ENCODE measurements around the gene FGF14. TPM values are rescaled to one million over a fixed set of nuclear protein-coding genes. Genes with fewer than 3 reads are reported as not detected.

The FGF14 gene
- total RNA-seq, 1 donor from 2014 or later, result 0.22 TPM

DNA sequence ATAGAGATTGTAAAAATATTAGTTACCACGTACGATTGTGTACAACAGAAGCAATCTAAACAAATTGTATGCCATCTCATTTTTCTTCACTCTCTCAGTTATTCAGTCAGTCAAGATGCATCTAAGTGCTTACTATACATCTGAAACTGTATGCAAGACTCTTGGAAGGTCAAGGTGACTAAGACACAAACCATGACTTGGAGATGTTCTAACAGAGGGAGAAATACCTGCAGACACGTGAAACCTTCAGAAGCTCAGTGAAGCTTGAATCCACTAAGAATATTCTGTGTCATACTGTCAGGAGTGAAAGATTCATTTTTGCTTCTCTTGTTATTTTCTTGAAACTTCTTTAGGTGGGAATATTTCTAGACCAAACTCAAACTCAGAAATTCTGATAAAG, 584.0 kb downstream of the FGF14 start:
- Mint-ChIP-seq H3K27ac (ENCODE audit: unreplicated experiment) (no peak overlapping the region), H3K36me3 (ENCODE audit: low read depth) (peaks cover 3% of the 10 kb centered on the region), H3K27me3 (ENCODE audit: low read depth) (peaks cover 54% of the 10 kb centered on the region), H3K9me3 (ENCODE audit: low read depth) (no peaks in the 10 kb centered on the region), H3K4me1 (ENCODE audit: low read depth) (no peaks in the 10 kb centered on the region), H3K4me3 (ENCODE audit: unreplicated experiment) (no peak overlapping the region)
- DNase-seq (ENCODE audit: low spot score), result no peak
- TF ChIP-seq, protein P1, sequence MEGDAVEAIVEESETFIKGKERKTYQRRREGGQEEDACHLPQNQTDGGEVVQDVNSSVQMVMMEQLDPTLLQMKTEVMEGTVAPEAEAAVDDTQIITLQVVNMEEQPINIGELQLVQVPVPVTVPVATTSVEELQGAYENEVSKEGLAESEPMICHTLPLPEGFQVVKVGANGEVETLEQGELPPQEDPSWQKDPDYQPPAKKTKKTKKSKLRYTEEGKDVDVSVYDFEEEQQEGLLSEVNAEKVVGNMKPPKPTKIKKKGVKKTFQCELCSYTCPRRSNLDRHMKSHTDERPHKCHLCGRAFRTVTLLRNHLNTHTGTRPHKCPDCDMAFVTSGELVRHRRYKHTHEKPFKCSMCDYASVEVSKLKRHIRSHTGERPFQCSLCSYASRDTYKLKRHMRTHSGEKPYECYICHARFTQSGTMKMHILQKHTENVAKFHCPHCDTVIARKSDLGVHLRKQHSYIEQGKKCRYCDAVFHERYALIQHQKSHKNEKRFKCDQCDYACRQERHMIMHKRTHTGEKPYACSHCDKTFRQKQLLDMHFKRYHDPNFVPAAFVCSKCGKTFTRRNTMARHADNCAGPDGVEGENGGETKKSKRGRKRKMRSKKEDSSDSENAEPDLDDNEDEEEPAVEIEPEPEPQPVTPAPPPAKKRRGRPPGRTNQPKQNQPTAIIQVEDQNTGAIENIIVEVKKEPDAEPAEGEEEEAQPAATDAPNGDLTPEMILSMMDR (IDR thresholded peaks at IDR 0.05), result no peak

DNA sequence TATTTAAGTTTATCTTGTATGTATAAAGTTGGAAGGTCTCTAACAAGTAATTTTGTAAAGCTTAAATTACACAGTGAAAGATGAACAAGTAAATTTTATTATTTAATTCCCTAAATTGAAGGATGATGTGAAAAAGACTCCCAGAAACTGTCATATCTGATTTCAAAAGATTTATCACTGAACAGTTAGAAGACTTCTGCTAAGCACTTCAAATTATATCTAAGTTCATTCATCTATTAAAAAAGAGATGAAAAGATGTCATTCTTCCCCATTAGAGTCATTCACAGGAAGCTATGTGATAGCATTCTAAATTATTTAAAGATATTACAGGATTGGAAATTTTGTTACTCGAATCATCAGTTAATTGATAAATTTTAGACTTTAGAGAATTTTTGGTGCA, 590.0 kb downstream of the FGF14 start:
- Mint-ChIP-seq H3K4me1 (ENCODE audit: low read depth) (no peaks in the 10 kb centered on the region), H3K4me3 (ENCODE audit: unreplicated experiment) (no peak overlapping the region), H3K36me3 (ENCODE audit: low read depth) (peaks cover 3% of the 10 kb centered on the region), H3K27ac (ENCODE audit: unreplicated experiment) (no peak overlapping the region), H3K27me3 (ENCODE audit: low read depth) (peaks cover 31% of the 10 kb centered on the region), H3K9me3 (ENCODE audit: low read depth) (no peaks in the 10 kb centered on the region)
- DNase-seq (ENCODE audit: low spot score), result no peak
- TF ChIP-seq, protein P1 (IDR thresholded peaks at IDR 0.05), result no peak

DNA sequence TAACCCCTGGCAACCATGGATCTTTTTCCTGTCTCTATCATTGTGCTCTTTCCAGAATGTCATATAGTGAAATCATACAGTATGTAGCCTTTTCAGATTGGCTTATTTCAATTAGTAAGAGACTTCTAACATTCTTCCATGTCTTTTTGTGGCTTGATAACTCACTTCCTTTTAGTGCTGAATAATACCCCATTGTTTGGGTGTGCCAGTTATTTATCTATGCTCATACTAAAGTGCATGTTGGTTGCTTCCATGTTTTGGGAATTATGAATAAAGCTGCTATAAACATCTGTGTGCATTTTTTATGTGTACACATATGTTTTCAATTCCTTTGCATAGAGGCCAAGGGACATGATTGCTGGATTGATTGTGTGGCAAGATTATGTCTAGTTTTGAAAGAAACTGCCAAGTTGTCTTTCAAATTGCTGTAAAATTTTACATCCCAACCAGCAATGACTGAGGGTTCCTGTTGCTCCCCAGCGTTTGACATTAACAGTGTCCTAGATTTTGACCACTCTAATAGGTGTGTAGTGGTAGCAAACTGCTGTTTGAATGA, 590.5 kb downstream of the FGF14 start:
- DNase-seq (ENCODE audit: low spot score), result no peak
- peaks cover 33% of the 10 kb centered on the region for H3K27me3 Mint-ChIP-seq (ENCODE audit: low read depth)
- H3K4me1 Mint-ChIP-seq (ENCODE audit: low read depth), result no peaks in the 10 kb centered on the region
- TF ChIP-seq, protein P1 (IDR thresholded peaks at IDR 0.05), result no peak
- no peak overlapping the region for H3K27ac Mint-ChIP-seq (ENCODE audit: unreplicated experiment)
- no peak overlapping the region for H3K4me3 Mint-ChIP-seq (ENCODE audit: unreplicated experiment)
- H3K36me3 Mint-ChIP-seq (ENCODE audit: low read depth), result peaks cover 3% of the 10 kb centered on the region
- no peaks in the 10 kb centered on the region for H3K9me3 Mint-ChIP-seq (ENCODE audit: low read depth)

DNA sequence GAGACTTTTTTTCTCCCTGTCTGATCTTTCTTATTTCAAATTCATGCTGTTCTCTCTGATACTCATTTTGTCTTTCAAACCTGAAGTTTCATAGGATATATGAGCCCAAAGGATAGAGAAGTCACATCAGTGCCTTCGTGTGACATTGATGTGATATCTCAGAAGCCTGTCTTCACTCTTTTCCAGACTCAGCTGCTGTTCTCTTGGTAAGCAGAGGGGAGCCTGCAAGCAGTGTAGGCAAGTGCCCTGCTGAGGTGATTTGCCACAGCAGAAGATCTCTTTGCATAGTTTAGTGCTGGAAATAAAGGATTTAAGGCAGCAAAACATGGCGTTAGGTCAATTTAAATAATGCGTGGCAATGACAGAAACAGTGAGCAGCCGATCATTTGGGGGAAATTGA, 602.7 kb downstream of the FGF14 start:
- DNase-seq (ENCODE audit: low spot score), result no peak
- Mint-ChIP-seq H3K4me3 (ENCODE audit: unreplicated experiment) (no peak overlapping the region), H3K27me3 (ENCODE audit: low read depth) (peaks cover 45% of the 10 kb centered on the region), H3K9me3 (ENCODE audit: low read depth) (no peaks in the 10 kb centered on the region), H3K36me3 (ENCODE audit: low read depth) (peaks cover 12% of the 10 kb centered on the region), H3K27ac (ENCODE audit: unreplicated experiment) (no peak overlapping the region), H3K4me1 (ENCODE audit: low read depth) (no peaks in the 10 kb centered on the region)
- TF ChIP-seq, protein P1 (IDR thresholded peaks at IDR 0.05), result no peak

DNA sequence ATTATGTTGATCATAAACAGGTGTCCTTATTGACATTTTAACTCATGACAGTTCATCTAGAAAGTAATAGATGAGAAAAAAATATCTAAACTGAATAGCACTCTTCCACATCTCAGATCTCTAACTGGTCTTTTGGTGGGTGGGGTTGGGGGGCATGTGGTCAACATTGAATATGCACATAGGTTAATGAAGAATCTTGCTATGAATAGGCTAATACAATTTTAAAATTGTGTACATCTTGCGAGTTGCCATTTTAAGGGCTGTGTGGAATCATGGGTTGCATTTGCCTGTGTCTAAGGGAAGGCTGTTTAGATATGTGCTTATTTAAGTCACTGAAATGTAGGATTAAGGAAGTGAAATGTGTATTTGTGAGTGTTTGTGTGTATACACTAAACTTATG, 603.4 kb downstream of the FGF14 start:
- H3K27me3 Mint-ChIP-seq (ENCODE audit: low read depth), result peaks cover 40% of the 10 kb centered on the region
- no peaks in the 10 kb centered on the region for H3K4me1 Mint-ChIP-seq (ENCODE audit: low read depth)
- no peaks in the 10 kb centered on the region for H3K9me3 Mint-ChIP-seq (ENCODE audit: low read depth)
- peaks cover 12% of the 10 kb centered on the region for H3K36me3 Mint-ChIP-seq (ENCODE audit: low read depth)
- DNase-seq (ENCODE audit: low spot score), result no peak
- no peak overlapping the region for H3K27ac Mint-ChIP-seq (ENCODE audit: unreplicated experiment)
- H3K4me3 Mint-ChIP-seq (ENCODE audit: unreplicated experiment), result no peak overlapping the region
- TF ChIP-seq, protein P1 (IDR thresholded peaks at IDR 0.05), result no peak

Measured in chondrocyte (in vitro differentiated cells).